Measurements from ENCODE around the gene POLR3A.
A peak's percentile ranks its signal among the peaks of the same experiment; 100 is the strongest.

The POLR3A gene

DNA sequence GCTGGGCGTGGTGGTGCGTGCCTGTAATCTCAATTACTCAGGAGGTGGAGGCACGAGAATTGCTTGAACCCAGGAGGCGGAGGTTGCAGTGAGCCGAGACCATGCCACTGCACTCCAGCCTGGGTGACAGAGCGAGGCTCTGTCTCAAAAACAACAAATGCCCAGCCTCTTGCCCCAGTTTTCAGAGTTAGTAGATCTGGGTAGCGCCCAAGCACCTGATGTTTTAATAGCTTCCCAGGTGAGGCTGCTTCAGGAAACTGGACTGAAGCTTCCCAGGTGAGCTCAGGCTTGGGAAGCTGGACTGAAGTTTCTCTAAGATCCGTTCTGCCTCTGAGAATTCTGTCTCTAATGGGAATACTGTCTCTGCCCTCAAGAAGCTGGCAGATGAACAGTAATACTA, 16.5 kb upstream of the POLR3A start:
- no peak for DNase-seq

DNA sequence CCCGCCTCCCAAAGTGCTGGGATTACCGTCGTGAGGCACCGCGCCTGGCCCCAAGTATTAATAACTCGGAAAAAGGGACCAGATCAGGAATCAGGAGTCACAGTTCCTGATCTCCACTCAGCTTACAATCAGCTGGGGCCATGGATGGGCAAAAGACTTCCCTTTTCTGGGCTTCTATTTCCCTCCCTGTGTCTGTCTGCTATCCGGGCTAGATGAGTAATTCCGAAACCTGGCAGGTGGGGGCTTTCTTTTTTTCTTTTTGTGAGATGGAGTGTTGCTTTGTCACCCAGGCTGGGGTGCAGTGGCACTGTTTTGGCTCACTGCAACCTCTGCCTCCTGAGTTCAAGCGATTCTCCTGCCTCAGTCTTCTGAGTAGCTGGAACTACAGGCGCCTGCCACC, 15.9 kb upstream of the POLR3A start:
- no peak for DNase-seq

DNA sequence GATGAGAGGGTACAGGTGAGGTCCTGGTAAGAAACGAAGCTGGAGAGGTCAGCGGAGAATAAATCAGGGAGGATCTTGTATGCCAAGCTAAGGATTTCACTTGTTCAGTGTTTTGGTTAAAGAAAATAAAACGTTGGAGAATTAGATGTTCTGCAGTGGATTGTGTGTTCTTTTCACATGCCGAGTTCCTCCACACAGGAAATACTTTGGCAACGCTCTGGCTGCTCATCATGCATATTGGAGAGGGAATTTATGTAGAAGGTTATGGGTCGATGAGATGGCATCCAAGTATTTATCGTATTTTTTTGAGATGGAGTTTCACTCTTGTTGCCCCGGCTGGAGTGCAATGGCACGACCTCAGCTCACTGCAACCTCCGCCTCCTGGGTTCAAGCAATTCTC, 15.4 kb upstream of the POLR3A start:
- DNase-seq: no peak

DNA sequence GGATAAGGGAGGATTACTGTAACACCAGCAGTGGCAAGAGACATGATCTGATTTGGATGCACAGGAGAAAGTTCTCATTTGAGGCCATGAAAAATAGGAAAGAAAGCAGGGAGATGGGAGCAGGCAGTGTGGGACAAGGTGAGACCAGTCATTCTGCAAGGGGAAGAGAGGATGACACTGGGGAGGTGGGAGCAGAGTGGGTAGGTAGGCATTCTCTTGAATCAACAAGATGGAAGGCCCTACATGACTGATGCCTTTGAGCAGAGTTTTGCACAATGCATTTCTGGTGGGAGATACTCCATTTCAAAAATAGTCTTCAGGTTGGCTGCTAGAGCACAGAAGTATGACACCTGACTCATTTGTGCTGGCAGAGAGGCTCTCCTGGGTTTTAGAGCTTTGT, 14.9 kb upstream of the POLR3A start:
- no peak for DNase-seq

DNA sequence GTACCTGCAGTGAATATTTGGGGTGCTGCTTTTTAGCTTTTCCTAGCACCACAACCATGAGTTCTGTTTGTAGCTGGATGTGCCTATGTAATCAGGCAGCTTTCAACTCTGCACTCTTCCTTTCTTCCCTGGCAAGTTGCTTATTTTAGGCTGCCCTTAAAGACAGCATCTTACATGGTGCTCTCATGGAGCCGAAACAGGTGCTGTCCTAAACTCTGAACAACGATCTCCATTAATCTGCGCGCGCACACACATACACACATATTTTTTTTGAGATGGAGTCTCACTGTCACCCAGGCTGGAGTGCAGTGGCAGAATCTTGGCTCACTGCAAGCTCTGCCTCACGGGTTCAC, 13.4 kb upstream of the POLR3A start:
- no peak for DNase-seq

DNA sequence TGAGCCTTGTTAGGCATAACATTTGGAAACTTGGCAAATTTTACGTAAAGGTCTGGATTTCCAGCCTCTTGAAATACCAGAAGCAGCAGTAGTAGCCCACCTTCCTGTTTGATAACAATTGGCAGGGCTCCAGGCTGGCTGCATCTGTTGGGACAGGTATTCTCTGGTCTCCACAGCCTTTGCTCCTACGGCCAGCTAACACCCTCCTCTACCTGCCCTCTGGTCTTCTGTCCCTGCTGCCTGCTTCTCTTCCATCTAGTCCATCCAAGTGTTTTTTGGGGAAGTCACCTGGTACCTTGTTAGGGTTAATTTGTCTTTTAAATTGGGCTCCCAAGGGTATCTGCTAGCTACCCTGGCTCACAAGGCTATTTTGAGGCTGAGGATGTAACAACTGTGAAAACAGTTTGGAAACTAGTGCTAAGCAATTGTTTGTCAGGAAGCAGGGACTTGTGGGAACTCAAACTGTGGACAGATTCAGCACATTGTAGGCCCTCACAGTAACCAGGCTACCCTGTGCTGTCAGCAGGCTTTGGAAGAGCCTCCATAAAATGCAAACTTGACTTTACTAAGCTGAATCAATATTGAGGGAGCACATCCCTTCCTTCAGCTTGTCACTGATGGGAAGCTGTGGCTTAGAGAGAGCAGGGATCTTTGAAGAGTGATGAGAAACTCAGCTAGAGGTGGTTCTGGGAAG, 12.9 kb upstream of the POLR3A start:
- no peak for DNase-seq

DNA sequence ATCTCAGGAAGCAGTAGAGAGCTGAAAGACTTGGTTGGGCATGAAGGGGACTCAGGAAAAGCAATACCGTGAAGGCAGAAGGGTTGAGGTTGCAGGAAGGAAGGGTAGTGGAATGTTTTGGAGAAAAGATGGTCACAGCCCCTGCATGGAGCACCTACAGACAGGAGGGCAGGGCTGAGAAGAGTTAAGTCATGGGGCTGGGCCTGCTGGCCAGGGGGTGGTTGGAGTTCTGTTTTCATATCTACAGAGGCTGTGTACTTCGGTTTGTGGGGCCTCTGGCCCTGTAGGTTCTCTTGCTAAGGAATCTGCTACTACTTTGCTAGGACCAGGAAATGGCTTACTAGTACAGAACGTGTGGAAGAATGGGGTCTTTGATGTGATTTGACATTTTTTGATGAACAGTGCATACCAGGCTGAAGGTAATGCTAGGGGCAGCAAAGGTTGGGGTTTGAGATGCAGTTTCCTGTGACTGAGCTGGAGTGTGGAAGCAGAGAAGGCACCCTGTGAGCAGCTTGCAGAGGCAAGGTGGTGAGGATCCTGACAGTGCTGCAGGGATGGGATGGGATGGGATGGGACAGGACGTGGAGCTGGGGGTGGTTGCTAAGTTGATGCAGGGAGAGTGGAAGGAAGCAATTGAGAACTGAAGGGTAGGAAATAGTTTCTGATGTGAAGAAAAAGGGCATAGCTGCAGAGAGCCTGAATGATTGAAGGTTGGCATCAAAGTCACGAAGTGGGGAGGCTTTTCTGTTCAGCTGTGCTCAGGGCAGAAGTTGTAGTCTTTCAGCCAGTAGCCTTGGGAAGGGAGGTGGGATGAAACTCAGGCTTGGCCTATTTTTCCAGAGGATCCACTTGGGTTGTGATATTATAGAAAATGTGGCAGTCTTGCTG, 12.1 kb upstream of the POLR3A start:
- no peak for DNase-seq

DNA sequence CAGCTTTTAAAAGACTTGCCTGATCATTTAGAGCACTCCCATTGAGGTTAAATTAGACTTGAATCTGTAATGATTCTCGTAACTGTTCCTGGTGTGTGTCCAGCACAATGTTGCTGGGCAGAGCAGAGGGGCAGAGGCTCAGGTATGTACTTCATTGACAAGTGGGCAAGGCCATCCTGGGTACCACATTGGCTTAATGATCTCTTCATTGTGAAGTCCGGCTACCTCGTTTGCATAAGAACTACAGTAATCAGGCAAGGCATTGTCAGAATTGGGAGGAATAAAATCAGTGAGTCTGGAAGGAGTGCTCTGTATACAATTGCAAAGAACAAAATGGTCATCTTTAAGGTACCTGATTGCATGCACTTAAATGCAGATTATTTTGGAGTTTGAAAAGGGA, 10.4 kb upstream of the POLR3A start:
- no peak for DNase-seq

DNA sequence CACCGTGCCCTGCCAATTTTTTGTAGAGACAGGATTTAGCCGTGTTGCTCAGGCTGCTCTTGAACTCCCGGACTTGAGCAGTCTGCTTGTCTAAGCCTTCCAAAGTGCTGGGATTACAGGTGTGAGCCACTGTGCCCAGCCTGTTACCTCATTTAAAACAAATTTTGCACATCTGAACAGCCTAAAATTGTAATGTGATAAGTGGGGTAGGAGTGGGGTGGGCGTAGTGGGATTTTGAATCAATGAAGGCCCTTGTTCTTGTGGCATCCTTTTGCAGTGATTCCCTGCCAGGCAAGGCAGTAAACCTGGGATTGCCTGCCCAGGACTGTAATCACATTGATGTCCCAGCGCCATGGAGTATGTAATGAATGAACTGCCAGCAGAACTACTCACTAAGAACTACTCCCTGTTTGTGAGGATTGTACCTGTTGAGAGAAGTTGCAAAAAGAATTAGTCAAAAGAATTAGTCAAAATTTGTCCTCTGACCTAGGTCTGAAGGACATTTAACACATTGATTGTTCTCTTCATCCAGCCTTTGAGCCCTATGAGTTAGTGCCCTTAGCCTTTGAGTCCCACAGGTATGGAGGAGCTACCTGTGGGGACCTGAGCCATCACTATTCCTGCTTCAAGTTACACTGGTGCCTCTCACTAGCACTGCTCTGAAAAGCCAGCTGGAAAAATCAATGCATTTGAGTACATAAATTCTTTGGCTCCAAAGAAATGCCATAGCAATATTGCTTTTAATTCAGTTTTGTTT, 9.7 kb upstream of the POLR3A start:
- DNase-seq: no peak

DNA sequence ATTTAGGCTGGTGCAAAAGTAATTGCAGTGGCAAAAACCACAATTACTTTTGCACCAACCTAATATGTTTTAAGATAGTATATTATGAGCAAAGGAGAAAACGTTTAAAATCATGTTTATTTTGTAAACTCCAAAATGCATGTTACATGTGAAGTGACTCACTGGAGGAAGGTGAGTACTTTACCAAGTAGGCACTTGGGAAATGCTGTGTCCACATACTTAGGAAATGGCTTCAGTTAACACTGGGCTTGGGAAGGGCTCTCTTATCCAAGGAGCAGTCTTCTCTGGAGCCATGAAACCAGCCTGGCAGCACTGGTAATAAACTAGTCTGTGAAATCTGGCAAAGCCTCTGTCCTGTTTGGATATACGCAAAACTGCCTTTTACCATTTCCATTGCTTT, 8.8 kb upstream of the POLR3A start:
- DNase-seq: no peak

DNA sequence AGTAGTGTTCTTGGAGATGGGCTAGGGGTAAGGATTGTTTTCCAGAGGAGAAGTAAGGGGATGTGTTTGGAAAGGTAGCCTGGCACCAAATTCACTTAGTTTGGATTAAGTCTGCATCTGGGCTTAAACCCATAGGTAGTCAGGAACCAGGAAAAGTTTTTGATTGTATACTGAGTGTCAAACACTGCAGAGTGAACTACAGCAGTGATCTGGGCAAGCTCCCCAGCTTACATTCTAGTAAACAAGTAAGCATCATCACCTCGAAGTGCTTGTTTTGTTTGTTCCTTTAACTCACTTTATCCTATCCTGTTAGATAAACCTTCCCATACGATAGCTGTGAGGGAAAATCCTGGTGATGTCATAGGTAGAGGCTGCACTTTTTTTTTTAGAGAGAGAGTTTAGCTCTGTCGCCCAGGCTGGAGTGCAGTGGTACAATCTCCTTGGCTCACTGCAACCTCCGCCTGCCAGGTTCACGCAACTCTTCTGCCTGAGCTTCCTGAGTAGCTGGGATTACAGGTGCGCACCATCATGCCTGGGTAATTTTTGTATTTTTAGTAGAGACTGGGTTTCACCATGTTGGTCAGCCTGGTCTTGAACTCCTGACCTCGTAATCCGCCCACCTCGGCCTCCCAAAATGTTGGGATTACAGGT, 6.7 kb upstream of the POLR3A start:
- no peak for DNase-seq

DNA sequence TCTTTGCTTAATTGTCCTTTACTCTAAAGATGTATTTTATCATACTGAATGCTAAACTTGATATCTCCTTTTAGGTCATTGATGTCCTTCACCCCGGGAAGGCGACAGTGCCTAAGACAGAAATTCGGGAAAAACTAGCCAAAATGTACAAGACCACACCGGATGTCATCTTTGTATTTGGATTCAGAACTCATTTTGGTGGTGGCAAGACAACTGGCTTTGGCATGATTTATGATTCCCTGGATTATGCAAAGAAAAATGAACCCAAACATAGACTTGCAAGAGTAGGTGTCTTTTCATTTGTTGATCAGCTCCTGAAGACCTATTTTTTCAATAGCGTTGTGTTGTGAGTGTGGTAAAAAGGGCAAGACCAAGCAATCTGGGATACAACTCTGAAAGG, 6.1 kb upstream of the POLR3A start:
- DNase-seq: no peak

DNA sequence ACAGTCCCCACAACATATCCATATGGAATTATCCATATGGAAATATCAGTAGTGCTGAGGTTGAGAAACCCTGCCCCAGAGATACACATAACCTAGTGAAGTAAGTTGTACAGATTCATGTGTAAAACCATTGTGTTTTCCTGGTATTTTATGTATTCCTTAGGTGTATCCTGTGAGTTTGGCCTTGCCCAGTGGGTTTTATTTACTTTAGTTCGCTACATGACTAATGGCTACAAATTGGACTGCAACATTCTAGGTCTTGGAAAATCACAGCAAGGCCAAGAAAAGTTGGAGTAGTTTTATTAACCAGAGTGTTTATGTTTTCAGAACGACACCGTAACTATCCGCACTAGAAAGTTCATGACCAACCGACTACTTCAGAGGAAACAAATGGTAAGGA, 5.7 kb upstream of the POLR3A start:
- no peak for DNase-seq

DNA sequence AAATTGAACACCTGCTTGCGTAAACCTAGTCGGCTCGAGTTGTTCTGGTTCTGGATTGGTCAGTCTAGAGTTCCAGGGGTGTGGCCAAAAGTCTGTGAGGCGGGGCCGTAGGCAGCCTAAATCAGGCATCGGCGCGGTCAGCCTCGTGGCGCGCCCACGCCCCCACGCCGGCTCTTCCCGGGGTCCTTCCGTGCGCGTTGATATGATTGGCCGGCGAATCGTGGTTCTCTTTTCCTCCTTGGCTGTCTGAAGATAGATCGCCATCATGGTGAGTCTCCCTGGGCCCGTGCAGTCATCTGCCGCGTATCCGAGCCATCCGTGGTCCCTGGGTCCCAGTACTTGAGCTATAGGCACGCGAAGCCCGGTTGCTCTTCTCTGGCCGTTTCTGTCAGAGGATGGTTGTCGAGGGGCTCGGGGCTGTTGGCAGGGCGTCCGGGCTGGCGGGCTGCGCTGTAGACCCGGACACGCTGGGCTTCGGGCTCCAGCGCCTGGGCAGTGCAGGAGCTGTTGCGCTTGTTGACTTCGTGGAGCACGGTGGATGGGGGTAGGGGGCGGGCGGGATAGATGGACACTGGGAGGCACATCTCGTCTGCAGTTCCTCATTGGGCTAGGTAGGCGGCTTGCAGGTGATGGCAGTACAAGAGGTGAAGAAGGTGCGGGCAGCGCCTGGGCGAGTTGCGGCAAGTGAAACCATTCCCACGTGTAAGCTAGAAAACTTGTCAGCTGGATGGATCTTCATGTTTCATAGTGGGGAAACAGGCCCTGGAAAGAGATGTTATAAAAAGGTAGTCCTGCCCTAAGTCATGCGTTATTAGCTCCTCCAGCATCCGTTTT, 4.5 kb upstream of the POLR3A start, which contains the start of gene RPS24:
TSS of gene RPS24 (plus strand) at position 227 of the 834 bp plus-strand sequence. CDS start at position 266, 39 bp downstream.
- DNase-seq: peak; percentile 98

DNA sequence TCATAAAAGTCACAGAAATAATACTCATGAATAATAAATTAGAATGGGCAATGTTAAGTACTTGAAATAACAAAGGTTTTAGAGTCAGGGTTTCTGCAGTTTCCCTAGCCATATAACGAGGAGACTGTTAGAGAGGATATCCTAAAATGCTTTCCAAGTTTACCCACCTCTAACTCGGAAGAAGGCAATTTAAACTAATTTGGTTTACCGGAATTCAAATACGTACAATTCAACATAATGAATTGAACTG, 4.0 kb upstream of the POLR3A start:
- DNase-seq: no peak

DNA sequence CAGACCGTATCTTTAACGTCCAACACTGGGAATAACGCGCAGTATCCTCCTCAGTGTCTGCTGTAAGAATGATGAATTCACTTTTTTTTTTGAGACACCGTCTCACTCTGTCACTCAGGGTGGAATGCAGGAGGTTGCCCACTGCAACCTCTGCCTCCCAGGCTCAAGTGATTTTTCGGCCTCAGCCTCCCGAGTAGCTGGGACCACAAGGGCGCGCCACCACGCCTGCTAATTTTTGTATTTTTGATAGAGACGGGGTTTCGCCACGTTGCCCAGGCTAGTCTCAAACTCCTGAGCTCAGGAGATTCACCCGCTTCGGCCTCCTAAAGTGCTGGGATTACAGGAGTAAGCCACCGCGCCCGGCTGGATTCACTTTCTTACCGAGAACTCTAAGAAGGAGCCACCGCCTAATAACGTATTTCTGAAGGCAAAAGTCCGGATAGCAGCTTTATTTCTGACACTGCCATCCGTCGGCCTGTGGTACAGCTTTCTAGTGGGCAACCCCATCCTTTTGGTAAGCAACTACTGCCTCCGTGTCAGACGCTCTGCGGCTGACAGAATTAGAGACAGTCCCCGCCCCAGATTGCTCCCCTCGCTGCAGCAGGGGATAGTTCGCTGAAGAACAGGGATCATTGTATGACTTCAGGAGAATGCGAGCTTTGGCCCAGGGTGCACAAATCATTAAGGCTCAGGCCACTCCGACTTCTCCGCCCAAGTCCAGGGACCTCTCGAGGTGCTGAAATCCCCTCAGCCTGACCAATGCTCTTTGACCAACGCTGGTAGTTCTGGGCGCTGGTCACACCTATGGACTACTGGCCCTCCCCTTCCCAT, 662 bp downstream of the POLR3A start:
- no peak for DNase-seq

DNA sequence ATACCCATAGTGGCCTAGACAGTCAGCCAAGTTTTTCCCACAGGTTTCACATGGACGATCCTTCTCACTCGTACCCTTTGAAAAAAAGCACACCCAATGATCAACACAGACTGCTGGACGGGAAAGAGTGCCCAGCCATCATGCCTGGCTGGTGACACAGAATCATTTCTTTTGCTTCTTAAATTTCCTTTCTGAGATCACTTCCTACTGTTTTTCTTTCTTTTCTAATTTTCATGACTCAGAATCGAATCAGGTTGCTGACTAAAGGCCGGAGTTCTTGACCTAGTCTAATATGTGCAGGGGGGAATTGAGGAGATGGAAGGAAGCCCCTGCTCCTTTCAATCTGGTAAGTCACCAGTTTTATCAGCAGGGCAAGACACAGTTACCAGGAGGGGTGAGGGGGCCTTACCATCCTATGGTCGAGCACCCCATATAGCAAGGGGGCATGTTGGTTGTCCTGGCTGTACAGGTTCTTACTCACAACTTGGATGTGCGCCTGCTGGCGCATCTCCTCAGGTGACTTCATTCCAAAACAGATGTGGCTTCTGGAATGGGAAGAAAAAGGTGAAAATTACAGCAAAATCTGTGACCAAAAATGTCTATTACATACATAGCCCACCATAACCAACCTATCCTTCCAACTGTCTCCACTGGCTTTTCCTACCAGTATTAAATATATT, 3.5 kb downstream of the POLR3A start:
- DNase-seq: no peak

DNA sequence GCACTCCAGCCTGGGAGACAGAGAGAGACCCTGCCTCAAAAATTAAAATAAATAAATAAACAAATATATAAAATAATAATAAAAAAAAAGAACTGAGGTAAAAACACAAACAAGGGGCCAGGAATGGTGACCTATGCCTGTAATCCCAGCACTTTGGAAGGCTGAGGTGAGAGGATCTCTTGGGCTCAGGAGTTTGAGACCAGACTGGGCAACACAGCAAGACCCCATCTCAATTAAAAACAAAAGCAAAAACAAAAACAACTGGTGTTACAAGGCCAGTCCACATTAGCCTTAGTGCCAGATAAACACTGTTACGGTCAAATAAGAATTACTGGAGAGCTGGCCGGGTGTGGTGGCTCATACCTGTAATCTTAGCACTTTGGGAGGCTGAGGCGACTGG, 5.6 kb downstream of the POLR3A start:
- DNase-seq: no peak

DNA sequence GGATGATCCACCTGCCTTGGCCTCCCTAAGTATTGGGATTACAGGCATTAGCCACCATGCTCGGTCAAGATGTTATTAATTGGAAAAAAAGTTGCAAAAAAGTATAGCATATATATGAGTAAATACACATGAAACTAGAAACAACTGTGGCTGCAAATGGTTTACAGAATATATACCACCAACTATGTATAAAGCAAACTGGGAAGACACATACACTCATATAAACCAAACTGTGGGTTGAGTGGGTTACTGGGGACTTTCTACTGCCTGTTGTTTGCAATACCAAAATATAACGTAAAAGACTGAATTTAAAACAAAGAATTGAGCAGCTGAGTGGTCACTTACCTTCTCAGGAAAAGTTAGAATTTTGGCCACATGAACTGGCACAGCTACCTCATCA, 8.1 kb downstream of the POLR3A start:
- no peak for DNase-seq

DNA sequence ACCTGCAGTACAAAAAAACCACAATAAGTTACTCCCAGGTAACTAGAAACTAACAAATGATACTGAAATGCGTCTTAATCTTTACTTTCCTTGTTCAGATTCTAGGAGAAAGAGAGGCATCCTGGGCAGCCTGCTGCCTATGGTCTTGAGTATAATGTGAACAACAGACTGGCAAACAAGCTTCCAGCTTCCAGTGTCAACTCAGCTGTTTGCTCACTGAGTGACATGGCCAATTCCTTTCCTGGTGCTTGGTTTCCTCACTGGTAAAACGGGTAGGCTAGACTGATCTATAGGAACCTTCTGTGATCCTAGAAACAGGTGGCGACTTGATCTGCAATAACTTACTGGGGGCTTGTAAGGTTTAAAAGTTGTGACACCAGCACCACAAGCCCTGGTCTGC, 10.1 kb downstream of the POLR3A start:
- DNase-seq: no peak

DNA sequence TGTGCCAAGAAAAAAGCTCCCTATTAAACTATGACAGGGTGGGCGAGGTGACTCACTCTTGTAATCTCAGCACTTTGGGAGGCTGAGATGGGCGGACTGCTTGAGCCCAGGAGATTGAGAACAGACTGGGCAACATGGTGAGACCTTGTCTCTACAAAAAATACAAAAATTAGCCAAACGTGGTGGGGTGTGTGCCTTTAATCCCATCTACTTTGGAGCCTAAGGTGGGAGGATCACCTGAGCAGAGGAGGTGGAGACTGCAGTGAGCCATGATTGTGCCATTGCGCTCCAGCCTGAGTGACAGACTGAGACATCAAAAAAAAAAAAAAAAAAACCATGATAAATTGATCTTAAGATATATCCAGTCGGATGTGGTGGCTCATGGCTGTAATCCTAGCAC, 11.5 kb downstream of the POLR3A start:
- DNase-seq: no peak

Data from islet precursor cell (in vitro differentiated cells).